Neural cell (in vitro differentiated cells): ENCODE data around the gene FBXO5. TPM values are rescaled to one million over a fixed set of nuclear protein-coding genes. Genes with fewer than 3 reads are reported as not detected.

ENCODE experiments used
- H2AFZ ChIP-seq: fragments of 200-600, 300-800 bp; sonication (generic), shearing (Covaris generic); 2 replicates; pipeline ENCODE4 v1.6.0; 2014; ENCODE audit warnings: low read depth, mild to moderate bottlenecking, antibody characterized with exemption, low read length, moderate library complexity
- H3F3A ChIP-seq: fragments of 200-600 bp; shearing (Covaris generic); 2 replicates; pipeline ENCODE4 v1.6.1; 2016; ENCODE audit warnings: mild to moderate bottlenecking, moderate library complexity, mixed read lengths, antibody characterized with exemption, low read length; ENCODE audit not compliant: insufficient read depth, poor library complexity, severe bottlenecking
- H3K27ac ChIP-seq: fragments of 200-600, 300-800 bp; sonication (generic), shearing (Covaris generic); 2 replicates; pipeline ENCODE4 v1.5.1; 2014; ENCODE audit warnings: mild to moderate bottlenecking, low read length, moderate library complexity
- H3K27me3 ChIP-seq: fragments of 300-800, 200-600 bp; sonication (generic), shearing (Covaris generic); 2 replicates; pipeline ENCODE4 v1.6.0; 2014; ENCODE audit warnings: mild to moderate bottlenecking, low read depth, low read length, moderate library complexity; ENCODE audit not compliant: insufficient read depth
- H3K36me3 ChIP-seq: fragments of 300-800, 200-600 bp; sonication (generic), shearing (Covaris generic); 2 replicates; pipeline ENCODE4 v1.5.1; 2014; ENCODE audit warnings: mild to moderate bottlenecking, antibody characterized with exemption, low read length, moderate library complexity; ENCODE audit not compliant: insufficient read depth
- H3K4me2 ChIP-seq: fragments of 300-800, 200-600 bp; sonication (generic), shearing (Covaris generic); 2 replicates; pipeline ENCODE4 v1.6.0; 2014; ENCODE audit warnings: mild to moderate bottlenecking, low read length
- H3K4me3 ChIP-seq: fragments of 300-800, 200-600 bp; sonication (generic), shearing (Covaris generic); 2 replicates; pipeline ENCODE4 v1.5.1; 2014; ENCODE audit warnings: mild to moderate bottlenecking, low read length, moderate library complexity
- H3K79me2 ChIP-seq: fragments of 200-600 bp; shearing (Covaris generic); replicated peaks from 2 replicates; pipeline ENCODE4 v1.6.0; 2014; ENCODE audit warnings: mild to moderate bottlenecking, low read length, moderate library complexity; ENCODE audit not compliant: insufficient read depth
- H3K9ac ChIP-seq: fragments of 300-800, 200-600 bp; sonication (generic), shearing (Covaris generic); 2 replicates; pipeline ENCODE4 v1.6.1; 2016; ENCODE audit warnings: mild to moderate bottlenecking, low read length, mixed read lengths
- H3K9me2 ChIP-seq: fragments of 200-600 bp; shearing (Covaris generic); 2 replicates; pipeline ENCODE4 v1.6.1; 2016; ENCODE audit warnings: mild to moderate bottlenecking, low read length, mixed read lengths; ENCODE audit not compliant: insufficient read depth
- H3K9me3 ChIP-seq: fragments of 200-600, 300-800 bp; sonication (generic), shearing (Covaris generic); 2 replicates; pipeline ENCODE4 v1.6.1; 2016; ENCODE audit warnings: mild to moderate bottlenecking, mixed run types, low read length, moderate library complexity, mixed read lengths
- H4K20me1 ChIP-seq: fragments of 200-600 bp; shearing (Covaris generic); 2 replicates; pipeline ENCODE4 v1.6.1; 2016; ENCODE audit warnings: mild to moderate bottlenecking, mixed run types; ENCODE audit not compliant: insufficient read depth
- EP300 ChIP-seq: fragments of 450-650 bp; conservative IDR thresholded peaks from 2 replicates; pipeline ENCODE4 v1.6.1; 2014; ENCODE audit warnings: antibody characterized with exemption, mild to moderate bottlenecking, moderate library complexity; ENCODE audit not compliant: poor library complexity, severe bottlenecking
- EZH2 ChIP-seq: fragments of 200-600, 300-800 bp; shearing (Covaris generic), sonication (generic); IDR thresholded peaks from 2 replicates; pipeline ENCODE4 v1.6.1; 2014; ENCODE audit warnings: antibody characterized with exemption, low read length, borderline replicate concordance, mild to moderate bottlenecking; ENCODE audit not compliant: insufficient read depth, poor library complexity, severe bottlenecking
- MXI1 ChIP-seq: fragments of 450-650 bp; conservative IDR thresholded peaks from 2 replicates; pipeline ENCODE4 v1.6.1; 2014; ENCODE audit warnings: antibody characterized with exemption, mild to moderate bottlenecking; ENCODE audit not compliant: poor library complexity, severe bottlenecking
- POLR2AphosphoS5 ChIP-seq: IDR thresholded peaks from 2 replicates; pipeline ENCODE4 v1.6.1; 2012
- RAD21 ChIP-seq: fragments of 450-650 bp; conservative IDR thresholded peaks from 2 replicates; pipeline ENCODE4 v1.6.1; 2014; ENCODE audit warnings: antibody characterized with exemption, mild to moderate bottlenecking, moderate library complexity
- SMC3 ChIP-seq: fragments of 450-650 bp; conservative IDR thresholded peaks from 2 replicates; pipeline ENCODE4 v1.6.1; 2014; ENCODE audit warnings: antibody characterized with exemption, mild to moderate bottlenecking, moderate library complexity; ENCODE audit not compliant: poor library complexity
- TAF1 ChIP-seq: IDR thresholded peaks from 2 replicates; pipeline ENCODE4 v1.6.1; 2012; ENCODE audit warnings: low read depth
- polyA plus RNA-seq: library from polyadenylated mRNA; depleted of rRNA; stranded (reverse); fragments of >200 nt; gene quantifications from 2 replicates; pipeline ENCODE4 v1.2.3, GENCODE V29; 2014
- TF ChIP-seq, protein P1 (sequence below): IDR thresholded peaks from 2 replicates; pipeline ENCODE4 v1.6.1; 2012; ENCODE audit warnings: borderline replicate concordance
- TF ChIP-seq, protein P2 (sequence below): fragments of 450-650 bp; IDR thresholded peaks from 2 replicates; pipeline ENCODE4 v1.5.1; 2014; ENCODE audit warnings: antibody characterized with exemption, mild to moderate bottlenecking, moderate library complexity; ENCODE audit not compliant: poor library complexity, severe bottlenecking

The FBXO5 gene
- polyA plus RNA-seq, 1 donor from 2014 or later: 8.7 TPM

DNA sequence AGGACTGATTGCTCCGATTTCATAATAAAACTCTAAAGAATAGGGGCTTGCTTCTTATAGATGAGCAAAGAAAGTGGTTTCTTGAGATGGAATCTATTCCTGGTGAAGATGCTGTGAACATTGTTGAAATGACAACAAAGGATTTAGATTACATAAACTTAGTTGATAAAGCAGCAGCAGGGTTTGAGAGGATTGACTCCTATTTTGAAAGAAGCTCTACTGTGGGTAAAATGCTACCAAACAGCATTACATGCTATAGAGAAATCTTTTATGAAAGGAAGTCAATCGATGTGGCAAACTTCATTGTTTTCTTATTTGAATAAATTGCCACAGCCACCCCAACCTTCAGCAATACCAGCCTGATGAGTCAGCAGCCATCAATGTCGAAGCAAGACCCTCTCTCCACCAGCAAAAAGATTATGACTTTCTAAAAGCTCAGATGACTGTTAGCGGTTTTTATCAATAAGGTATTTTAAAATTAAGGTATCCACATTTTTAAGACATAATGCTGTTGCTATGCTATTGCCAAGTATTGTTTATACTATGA, 32.3 kb upstream of the FBXO5 start:
- TF ChIP-seq, protein P1, sequence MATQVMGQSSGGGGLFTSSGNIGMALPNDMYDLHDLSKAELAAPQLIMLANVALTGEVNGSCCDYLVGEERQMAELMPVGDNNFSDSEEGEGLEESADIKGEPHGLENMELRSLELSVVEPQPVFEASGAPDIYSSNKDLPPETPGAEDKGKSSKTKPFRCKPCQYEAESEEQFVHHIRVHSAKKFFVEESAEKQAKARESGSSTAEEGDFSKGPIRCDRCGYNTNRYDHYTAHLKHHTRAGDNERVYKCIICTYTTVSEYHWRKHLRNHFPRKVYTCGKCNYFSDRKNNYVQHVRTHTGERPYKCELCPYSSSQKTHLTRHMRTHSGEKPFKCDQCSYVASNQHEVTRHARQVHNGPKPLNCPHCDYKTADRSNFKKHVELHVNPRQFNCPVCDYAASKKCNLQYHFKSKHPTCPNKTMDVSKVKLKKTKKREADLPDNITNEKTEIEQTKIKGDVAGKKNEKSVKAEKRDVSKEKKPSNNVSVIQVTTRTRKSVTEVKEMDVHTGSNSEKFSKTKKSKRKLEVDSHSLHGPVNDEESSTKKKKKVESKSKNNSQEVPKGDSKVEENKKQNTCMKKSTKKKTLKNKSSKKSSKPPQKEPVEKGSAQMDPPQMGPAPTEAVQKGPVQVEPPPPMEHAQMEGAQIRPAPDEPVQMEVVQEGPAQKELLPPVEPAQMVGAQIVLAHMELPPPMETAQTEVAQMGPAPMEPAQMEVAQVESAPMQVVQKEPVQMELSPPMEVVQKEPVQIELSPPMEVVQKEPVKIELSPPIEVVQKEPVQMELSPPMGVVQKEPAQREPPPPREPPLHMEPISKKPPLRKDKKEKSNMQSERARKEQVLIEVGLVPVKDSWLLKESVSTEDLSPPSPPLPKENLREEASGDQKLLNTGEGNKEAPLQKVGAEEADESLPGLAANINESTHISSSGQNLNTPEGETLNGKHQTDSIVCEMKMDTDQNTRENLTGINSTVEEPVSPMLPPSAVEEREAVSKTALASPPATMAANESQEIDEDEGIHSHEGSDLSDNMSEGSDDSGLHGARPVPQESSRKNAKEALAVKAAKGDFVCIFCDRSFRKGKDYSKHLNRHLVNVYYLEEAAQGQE: no peak
- TF ChIP-seq MXI1 (no peak), EP300 (no peak), EZH2 (no peak), TAF1 (no peak), RAD21 (no peak), POLR2AphosphoS5 (no peak), SMC3 (no peak)
- TF ChIP-seq, protein P2, sequence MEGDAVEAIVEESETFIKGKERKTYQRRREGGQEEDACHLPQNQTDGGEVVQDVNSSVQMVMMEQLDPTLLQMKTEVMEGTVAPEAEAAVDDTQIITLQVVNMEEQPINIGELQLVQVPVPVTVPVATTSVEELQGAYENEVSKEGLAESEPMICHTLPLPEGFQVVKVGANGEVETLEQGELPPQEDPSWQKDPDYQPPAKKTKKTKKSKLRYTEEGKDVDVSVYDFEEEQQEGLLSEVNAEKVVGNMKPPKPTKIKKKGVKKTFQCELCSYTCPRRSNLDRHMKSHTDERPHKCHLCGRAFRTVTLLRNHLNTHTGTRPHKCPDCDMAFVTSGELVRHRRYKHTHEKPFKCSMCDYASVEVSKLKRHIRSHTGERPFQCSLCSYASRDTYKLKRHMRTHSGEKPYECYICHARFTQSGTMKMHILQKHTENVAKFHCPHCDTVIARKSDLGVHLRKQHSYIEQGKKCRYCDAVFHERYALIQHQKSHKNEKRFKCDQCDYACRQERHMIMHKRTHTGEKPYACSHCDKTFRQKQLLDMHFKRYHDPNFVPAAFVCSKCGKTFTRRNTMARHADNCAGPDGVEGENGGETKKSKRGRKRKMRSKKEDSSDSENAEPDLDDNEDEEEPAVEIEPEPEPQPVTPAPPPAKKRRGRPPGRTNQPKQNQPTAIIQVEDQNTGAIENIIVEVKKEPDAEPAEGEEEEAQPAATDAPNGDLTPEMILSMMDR: no peak
- no peaks in the 10 kb centered on the region for H3K27me3 ChIP-seq
- no peak overlapping the region for H3K9ac ChIP-seq
- no peaks in the 10 kb centered on the region for H3K79me2 ChIP-seq
- no peaks in the 10 kb centered on the region for H3F3A ChIP-seq
- H2AFZ ChIP-seq: no peak overlapping the region
- no peaks in the 10 kb centered on the region for H3K9me2 ChIP-seq
- H3K36me3 ChIP-seq: peaks cover 8% of the 10 kb centered on the region
- H3K27ac ChIP-seq: no peak overlapping the region
- no peak overlapping the region for H3K4me3 ChIP-seq
- H3K9me3 ChIP-seq: no peaks in the 10 kb centered on the region
- H4K20me1 ChIP-seq: no peaks in the 10 kb centered on the region
- H3K4me2 ChIP-seq: no peak overlapping the region

DNA sequence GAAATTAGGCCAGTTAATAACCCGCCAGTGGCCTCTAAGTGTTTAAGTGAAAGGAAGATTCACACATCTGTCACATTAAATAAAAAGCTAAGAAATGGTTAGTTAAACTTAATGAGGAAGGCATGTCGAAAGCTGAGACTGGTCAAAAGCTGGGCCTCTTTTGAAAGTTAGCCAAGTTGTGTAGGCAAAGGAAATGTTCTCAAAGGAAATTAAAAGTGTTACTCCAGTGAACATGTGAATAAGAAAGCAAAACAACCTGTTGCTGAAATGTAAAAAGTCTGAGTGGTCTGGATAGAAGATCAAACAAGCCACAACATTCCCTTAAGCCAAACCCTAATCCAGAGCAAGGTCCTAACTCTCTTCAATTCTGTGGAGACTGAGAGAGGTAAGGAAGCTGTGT, 30.6 kb upstream of the FBXO5 start:
- no peaks in the 10 kb centered on the region for H4K20me1 ChIP-seq
- no peaks in the 10 kb centered on the region for H3K9me2 ChIP-seq
- H3K27ac ChIP-seq: no peak overlapping the region
- H3K9me3 ChIP-seq: no peaks in the 10 kb centered on the region
- TF ChIP-seq EZH2 (no peak), EP300 (no peak), POLR2AphosphoS5 (no peak), TAF1 (no peak), RAD21 (no peak), SMC3 (no peak), MXI1 (no peak)
- TF ChIP-seq, protein P1: no peak
- TF ChIP-seq, protein P2: no peak
- no peak overlapping the region for H3K4me3 ChIP-seq
- H3F3A ChIP-seq: no peaks in the 10 kb centered on the region
- no peak overlapping the region for H2AFZ ChIP-seq
- H3K36me3 ChIP-seq: no peaks in the 10 kb centered on the region
- no peaks in the 10 kb centered on the region for H3K79me2 ChIP-seq
- H3K4me2 ChIP-seq: no peak overlapping the region
- no peaks in the 10 kb centered on the region for H3K27me3 ChIP-seq
- H3K9ac ChIP-seq: no peak overlapping the region
